Hematopoietic multipotent progenitor cell treated with erythropoietin and hydrocortisone succinate and interleukin-3 and kit ligand, for 17 days (in vitro differentiated cells): ENCODE results near the gene PTCRA.

Experiments
- DNase-seq: peaks from one replicate; pipeline ENCODE4 v3.0.0-alpha.2; 2015; ENCODE audit warnings: low spot score

The PTCRA gene

GRCh38 chr6:42973926-42974325 lies 58.1 kb downstream of the PTCRA start:
- DNase-seq: no peak

DNA sequence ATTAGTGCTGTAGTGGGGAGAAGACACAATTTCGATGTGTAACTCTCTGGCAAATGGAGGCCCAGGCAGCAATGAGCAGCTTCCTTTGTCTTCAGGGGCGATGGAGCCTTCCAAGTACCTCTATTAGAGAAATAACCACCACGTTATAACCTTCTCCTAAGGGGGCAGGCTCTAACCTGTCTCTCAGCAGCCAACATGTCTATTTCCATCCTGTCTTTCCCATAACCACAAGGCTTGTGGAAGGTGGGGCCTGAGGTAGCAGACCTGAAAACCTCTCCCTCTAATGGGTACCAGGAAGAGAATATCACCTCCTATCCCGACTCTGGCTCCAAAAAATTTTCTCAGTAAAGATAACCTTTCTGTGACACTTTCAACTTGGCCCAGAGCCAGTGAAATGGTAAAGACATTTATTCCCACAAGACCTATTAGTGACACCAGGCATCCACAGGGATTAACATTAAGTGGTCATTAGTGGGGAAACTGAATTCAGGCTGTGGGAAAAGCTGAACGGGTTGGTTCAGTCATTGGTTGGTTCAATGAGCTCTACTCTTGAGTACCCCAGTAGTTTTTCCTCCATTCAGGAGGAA lies 59.2 kb downstream of the PTCRA start:
- no peak for DNase-seq
